Retinal pigment epithelial cell (primary cell): ENCODE results near the gene YTHDF2.
"Not testable (repeated sequence)": the region's sequence is repeated elsewhere in the genome, so short reads cannot be mapped to it uniquely, and the experiment has no call there.

ENCODE experiments used
- DNase-seq: peaks from one replicate; pipeline ENCODE4 v3.0.0-alpha.2; 2010; ENCODE audit warnings: low read depth
- H3K4me3 ChIP-seq: 2 replicates; pipeline ENCODE4 v1.5.1; 2011; ENCODE audit warnings: mild to moderate bottlenecking, low read length, control low read depth, moderate library complexity
- TF ChIP-seq, protein P1 (sequence below): conservative IDR thresholded peaks from 2 replicates; pipeline ENCODE4 v1.5.1; 2011; ENCODE audit warnings: low read depth, low read length, control low read depth, inconsistent platforms

Gene YTHDF2

DNA sequence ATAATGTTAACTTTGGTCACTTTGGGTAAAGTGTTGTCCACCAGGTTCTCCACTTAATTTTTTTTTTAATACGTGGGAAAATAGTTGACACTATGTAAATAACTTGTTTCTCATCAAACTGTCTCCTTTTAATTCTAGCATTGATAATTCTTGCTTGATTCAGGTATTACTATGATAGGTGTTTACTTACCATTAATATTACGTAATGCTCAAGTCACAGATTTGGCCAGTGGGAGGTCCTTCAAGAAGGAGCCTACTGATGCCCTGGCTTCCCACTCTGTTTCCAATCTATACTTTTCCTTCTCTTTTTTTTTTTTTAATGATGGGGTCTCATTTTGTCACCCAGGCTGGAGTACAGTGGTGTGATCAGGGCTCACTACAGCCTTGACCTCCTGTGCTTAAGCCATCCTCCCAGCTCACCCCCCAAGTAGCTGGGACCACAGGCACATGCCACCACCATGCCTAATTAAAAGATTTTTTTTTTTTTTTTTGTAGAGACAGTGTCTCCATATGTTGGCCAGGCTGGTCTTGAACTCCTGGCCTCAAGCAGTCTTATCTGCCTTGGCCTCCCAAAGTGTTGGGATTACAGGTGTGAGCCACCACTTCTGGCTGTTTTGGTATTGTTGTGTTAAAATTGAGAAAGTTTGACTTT is 29.9 kb downstream of the YTHDF2 start:
- H3K4me3 ChIP-seq = no peak overlapping the region
- no peak for DNase-seq
- TF ChIP-seq, protein P1, sequence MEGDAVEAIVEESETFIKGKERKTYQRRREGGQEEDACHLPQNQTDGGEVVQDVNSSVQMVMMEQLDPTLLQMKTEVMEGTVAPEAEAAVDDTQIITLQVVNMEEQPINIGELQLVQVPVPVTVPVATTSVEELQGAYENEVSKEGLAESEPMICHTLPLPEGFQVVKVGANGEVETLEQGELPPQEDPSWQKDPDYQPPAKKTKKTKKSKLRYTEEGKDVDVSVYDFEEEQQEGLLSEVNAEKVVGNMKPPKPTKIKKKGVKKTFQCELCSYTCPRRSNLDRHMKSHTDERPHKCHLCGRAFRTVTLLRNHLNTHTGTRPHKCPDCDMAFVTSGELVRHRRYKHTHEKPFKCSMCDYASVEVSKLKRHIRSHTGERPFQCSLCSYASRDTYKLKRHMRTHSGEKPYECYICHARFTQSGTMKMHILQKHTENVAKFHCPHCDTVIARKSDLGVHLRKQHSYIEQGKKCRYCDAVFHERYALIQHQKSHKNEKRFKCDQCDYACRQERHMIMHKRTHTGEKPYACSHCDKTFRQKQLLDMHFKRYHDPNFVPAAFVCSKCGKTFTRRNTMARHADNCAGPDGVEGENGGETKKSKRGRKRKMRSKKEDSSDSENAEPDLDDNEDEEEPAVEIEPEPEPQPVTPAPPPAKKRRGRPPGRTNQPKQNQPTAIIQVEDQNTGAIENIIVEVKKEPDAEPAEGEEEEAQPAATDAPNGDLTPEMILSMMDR = no peak

DNA sequence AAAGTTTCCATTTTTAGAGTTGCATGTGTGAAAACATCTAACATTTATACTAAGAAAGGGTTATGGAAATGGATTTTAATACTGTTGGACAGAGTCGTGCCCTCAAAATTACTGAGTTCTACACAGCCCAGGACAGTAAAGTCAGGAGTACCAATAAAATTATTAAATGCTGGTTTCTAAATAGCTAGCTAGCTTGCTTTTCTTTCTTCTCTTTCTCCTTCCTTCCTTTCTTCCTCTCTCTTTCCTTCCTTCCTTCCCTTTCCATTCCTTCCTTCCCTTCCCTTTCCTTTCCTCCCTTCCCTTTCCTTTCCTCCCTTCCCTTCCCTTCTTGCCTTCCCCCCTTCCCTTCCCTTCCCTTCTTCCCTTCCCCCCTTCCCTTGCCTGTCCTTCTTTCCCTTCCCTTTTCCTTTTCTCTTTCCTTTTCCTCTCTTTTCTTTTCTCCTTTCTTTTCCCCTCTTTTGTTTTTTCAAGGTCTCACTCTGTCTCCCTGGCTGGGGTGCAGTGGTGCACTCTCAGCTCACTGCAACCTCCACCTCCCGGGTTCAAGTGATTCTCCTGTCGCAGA is 33.9 kb downstream of the YTHDF2 start:
- no peak overlapping the region for H3K4me3 ChIP-seq
- TF ChIP-seq, protein P1 = no peak

DNA sequence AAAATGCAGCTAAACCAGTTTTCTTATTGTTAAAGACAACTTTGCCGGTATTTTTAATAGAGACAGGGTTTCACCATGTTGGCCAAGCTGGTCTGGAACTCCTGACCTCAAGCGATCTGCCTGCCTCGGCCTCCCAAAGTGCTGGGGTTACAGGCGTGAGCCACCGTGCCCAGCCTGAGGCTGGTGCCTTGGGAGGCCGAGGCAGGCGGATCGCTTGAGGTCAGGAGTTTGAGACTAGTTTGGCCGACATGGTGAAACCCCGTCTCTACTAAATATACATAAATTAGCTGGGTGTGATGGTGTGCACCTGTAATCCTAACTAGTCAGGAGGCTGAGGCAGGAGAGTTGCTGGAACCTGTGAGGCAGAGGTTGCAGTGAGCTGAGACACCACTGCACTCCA is 35.2 kb downstream of the YTHDF2 start:
- H3K4me3 ChIP-seq, DNase-seq: not testable (repeated sequence)

More for the DNA sequence above, 33.9 kb downstream of the YTHDF2 start:
- no peak for DNase-seq

DNA sequence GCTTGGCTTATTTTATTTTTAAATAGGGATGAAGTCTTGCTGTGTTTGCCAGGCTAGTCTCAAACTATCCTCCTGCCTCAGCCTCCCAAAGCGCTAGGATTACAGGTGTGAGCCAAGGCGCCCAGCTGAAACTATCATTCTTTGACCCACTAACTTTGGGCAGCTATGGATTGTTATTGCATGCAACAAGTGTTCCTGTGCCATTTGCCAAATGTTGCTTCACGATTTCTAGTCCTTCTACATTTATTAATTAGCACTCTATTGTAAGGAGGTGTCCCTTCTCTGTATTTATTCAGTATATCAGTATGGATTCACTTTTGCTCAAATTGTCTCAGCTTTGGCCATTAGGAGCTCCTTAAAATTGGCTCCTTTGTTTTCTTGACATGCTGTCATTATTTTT is 36.4 kb downstream of the YTHDF2 start:
- no peak for DNase-seq
- no peak overlapping the region for H3K4me3 ChIP-seq
- TF ChIP-seq, protein P1 = no peak

DNA sequence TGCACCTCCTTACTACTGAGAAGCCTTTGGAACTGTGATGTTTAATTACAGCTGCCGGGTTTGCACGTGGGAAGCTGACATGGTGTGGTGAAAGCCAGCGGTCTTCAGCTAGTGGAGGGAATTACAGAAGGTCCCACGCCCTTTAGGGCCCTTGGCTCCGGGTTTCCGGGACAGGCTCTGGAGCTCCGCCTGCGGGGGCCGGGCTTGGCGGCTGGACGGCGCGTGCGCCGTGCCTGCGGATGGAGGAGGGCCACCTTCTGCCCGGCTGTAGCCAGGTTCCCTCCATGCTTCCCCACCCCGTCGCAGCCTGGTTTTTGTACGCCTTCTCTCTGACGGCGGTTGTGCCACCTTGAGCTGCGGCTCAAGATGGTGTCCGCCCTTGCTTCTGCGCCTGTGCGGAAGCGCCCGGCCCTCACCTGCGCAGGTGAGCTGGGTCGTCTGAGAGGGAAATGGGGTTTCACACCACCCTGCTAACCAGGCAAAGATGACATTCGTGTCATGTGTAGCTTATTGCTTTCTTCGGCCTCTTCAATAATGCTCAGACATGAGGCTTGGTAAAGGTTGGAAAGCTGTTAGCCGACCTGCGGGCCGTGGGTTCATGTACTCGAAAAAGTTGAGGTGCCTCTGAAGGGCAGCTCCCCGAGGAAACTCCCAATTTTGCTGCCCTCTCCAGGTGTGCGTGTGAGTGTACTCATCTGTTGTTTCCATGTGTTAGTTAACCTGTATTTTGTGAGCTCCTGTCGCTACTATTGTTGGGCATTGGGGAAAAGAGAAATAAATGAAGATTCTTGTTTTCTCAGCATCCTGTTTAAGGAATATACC is 38.6 kb downstream of the YTHDF2 start:
- peak overlapping the region; percentile 51 for H3K4me3 ChIP-seq
- TF ChIP-seq, protein P1 = no peak
- DNase-seq = peak; percentile 18

DNA sequence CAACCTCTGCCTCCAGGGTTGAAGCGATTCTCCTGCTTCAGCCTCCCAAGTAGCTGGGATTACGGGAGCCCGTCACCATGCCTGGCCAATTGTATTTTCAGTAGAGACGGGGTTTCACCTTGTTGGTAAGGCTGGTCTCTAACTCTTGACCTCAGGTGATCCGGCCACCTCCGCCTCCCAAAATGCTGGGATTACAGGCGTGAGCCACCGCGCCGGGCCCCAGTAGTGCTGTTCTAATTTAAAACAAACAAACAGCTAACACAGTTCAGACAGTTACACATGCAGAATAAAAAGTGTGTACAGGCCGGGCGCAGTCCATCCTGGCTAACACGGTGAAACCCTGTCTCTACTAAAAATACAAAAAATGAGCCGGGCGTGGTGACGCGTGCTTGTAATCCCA is 39.6 kb downstream of the YTHDF2 start:
- H3K4me3 ChIP-seq = no peak overlapping the region
- DNase-seq = no peak
- TF ChIP-seq, protein P1 = no peak

DNA sequence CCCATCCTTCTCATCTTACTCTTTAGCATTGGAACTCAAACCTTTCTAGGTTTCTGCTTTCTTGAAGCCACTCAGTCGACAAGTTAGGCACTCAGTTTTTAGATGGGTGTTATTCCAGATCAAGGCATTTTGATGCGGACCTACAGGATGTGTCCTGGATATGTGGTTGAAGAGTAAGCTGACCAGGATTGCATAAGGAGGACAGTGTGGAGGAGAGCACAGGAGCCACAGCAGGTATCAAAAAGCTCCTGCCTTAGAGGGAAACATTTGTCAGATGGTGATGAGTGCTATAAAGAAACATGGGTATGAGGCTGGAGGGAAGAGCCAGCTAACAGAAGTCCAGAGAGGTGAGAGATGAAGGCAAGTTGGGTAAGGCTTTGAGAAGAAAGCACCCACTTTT is 41.3 kb downstream of the YTHDF2 start:
- DNase-seq = no peak
- no peak overlapping the region for H3K4me3 ChIP-seq
- TF ChIP-seq, protein P1 = no peak
